Measurements from ENCODE around the gene COG5. TPM values are rescaled to one million over a fixed set of nuclear protein-coding genes. Genes with fewer than 3 reads are reported as not detected.

The COG5 gene
- total RNA-seq, 2 experiments from 2014 or later: 34.1 to 35.5 TPM

GRCh38 chr7:107505997-107506673 is 57.6 kb downstream of the COG5 start:
- ATAC-seq (peak; percentile 61), DNase-seq (peak; percentile 31)
- ChIA-PET POLR2A (no interaction called here), CTCF (no interaction called here)
- Mint-ChIP-seq H3K9me3 (ENCODE audit: low read depth) (no peaks in the 10 kb centered on the region), H3K4me1 (peaks cover 15% of the 10 kb centered on the region), H3K36me3 (ENCODE audit: low read depth) (peaks cover 22% of the 10 kb centered on the region), H3K4me3 (no peak overlapping the region), H3K27me3 (no peaks in the 10 kb centered on the region), H3K27ac (no peak overlapping the region)
- intact Hi-C loops (cut with DNase I, micrococcal nuclease): no loop called here

DNA sequence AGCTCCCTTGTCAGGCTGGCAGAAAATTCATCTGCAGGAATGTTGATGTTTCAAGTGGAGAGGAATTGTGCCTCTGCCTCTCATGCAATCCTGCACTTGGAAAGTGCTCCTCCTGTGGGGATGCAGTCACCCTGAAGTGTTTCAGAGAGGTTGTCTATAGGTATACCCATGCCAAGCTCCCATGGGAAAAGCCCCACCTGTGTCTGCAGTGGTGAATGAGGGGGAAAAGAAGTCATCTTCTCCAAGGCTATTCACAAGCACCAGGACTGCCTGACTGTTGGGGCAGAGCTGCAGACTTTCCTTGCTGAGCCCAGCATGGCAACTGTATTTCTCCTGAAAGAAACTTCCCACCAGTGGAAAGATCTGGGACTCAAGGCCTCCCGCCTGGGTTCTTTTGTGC is 58.4 kb downstream of the COG5 start:
- H3K36me3 Mint-ChIP-seq (ENCODE audit: low read depth): peaks cover 20% of the 10 kb centered on the region
- no peak overlapping the region for H3K4me3 Mint-ChIP-seq
- no peak overlapping the region for H3K27ac Mint-ChIP-seq
- no peaks in the 10 kb centered on the region for H3K27me3 Mint-ChIP-seq
- DNase-seq (no peak), ATAC-seq (no peak)
- H3K9me3 Mint-ChIP-seq (ENCODE audit: low read depth): no peaks in the 10 kb centered on the region
- intact Hi-C loops (cut with DNase I, micrococcal nuclease): no loop called here
- POLR2A ChIA-PET: no interaction called here
- CTCF ChIA-PET: interaction anchor here (1.0 to 1.3 kb wide), 2 partner anchors 10 to 305 kb away, joined by 3 read pairs; no protein-coding TSS in a partner anchor
- peaks cover 15% of the 10 kb centered on the region for H3K4me1 Mint-ChIP-seq

- intact Hi-C loops (cut with DNase I, micrococcal nuclease): loop anchor here in 1 of 2 experiments (5.0 kb wide), 1 partner anchor 356 kb away; no protein-coding TSS in a partner anchor
- DNase-seq (no peak), ATAC-seq (no peak)
- Mint-ChIP-seq H3K4me3 (no peak overlapping the region), H3K36me3 (ENCODE audit: low read depth) (peaks cover 15% of the 10 kb centered on the region), H3K9me3 (ENCODE audit: low read depth) (no peaks in the 10 kb centered on the region), H3K27ac (no peak overlapping the region), H3K27me3 (no peaks in the 10 kb centered on the region), H3K4me1 (peaks cover 15% of the 10 kb centered on the region)
- ChIA-PET CTCF (no interaction called here), POLR2A (no interaction called here)
Observed at GRCh38 chr7:107503687-107504086, 60.0 kb downstream of the COG5 start.

DNA sequence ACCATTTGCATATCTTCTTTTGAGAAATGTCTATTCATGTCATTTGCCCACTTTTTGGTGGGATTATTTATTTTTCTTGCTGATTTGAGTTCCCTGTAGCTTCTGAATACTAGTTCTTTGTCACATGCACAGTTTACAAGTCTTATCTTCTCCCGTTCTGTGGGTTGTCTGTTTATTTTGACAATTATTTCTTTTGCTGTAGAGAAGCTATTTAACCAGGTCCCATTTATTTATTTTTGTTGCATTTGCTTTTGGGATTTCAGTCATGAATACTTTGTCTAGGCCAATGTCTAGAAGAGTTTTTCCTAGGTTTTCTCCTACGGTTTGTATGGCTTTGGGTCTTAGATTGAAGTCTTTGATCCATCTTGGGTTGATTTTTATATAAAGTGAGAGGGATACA is 60.9 kb downstream of the COG5 start:
- H3K9me3 Mint-ChIP-seq (ENCODE audit: low read depth): no peaks in the 10 kb centered on the region
- H3K4me1 Mint-ChIP-seq: peaks cover 12% of the 10 kb centered on the region
- no peak overlapping the region for H3K27ac Mint-ChIP-seq
- ATAC-seq (no peak), DNase-seq (no peak)
- POLR2A ChIA-PET: no interaction called here
- CTCF ChIA-PET: interaction anchor here (1.1 to 1.3 kb wide), 2 partner anchors 39 to 227 kb away, joined by 3 read pairs; no protein-coding TSS in a partner anchor
- no peak overlapping the region for H3K4me3 Mint-ChIP-seq
- H3K27me3 Mint-ChIP-seq: no peaks in the 10 kb centered on the region
- H3K36me3 Mint-ChIP-seq (ENCODE audit: low read depth): peaks cover 11% of the 10 kb centered on the region
- intact Hi-C loops (cut with DNase I, micrococcal nuclease): loop anchor here in 1 of 2 experiments (5.0 kb wide), 1 partner anchor 355 kb away; no protein-coding TSS in a partner anchor

DNA sequence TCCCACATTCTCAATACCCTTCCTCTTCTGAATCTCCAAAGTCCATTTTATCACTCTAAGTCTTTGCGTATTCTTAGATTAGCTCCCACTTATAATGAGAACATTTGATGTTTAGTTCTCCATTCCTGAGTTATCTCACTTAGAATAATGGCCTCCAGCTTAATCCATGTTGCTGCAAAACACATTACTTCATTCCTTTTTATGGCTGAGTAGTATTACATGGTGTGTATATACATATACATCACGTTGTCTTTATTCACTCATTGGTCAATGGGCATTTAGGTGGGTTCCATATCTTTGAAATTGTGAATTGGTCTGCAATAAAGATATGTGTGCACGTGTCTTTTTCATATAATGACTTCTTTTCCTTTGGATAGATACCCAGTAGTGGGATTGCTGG is 61.6 kb downstream of the COG5 start:
- ChIA-PET CTCF (interaction anchor here (1.1 to 1.4 kb wide), 3 partner anchors 38 to 300 kb away, joined by 3 read pairs; no protein-coding TSS in a partner anchor), POLR2A (no interaction called here)
- H3K27me3 Mint-ChIP-seq: no peaks in the 10 kb centered on the region
- H3K4me1 Mint-ChIP-seq: peaks cover 12% of the 10 kb centered on the region
- peaks cover 1% of the 10 kb centered on the region for H3K9me3 Mint-ChIP-seq (ENCODE audit: low read depth)
- DNase-seq (no peak), ATAC-seq (no peak)
- H3K4me3 Mint-ChIP-seq: no peak overlapping the region
- H3K36me3 Mint-ChIP-seq (ENCODE audit: low read depth): peaks cover 9% of the 10 kb centered on the region
- H3K27ac Mint-ChIP-seq: no peak overlapping the region
- intact Hi-C loops (cut with DNase I, micrococcal nuclease): loop anchor here in 1 of 2 experiments (5.0 kb wide), 1 partner anchor 355 kb away; no protein-coding TSS in a partner anchor

DNA sequence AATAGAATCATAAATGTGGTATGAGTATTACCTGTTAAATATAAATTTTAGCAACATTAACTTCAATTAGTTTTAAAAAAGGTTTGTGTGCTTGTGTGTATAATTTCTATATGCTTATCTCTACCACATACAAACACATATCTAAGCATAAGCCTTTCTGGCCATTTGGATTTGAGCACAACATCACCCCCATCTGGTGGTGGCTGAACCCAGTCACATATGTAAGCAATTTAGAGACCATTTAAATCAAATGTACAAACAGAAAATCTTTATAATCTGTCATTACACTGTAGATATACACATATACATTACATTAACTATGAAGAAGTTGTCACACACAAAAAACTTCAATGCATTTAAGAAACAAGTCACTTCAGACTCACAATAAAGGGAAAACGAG is 62.1 kb downstream of the COG5 start:
- H3K36me3 Mint-ChIP-seq (ENCODE audit: low read depth): peaks cover 11% of the 10 kb centered on the region
- DNase-seq (peak; percentile 49), ATAC-seq (no peak)
- H3K4me3 Mint-ChIP-seq: no peak overlapping the region
- ChIA-PET POLR2A (no interaction called here), CTCF (interaction anchor here (0.8 to 1.4 kb wide), 5 partner anchors 9 to 354 kb away, joined by 3 to 8 read pairs (median 3); no protein-coding TSS in a partner anchor)
- peaks cover 3% of the 10 kb centered on the region for H3K9me3 Mint-ChIP-seq (ENCODE audit: low read depth)
- intact Hi-C loops (cut with DNase I, micrococcal nuclease): loop anchor here in 1 of 2 experiments (2.0 to 5.0 kb wide), 2 partner anchors 299 to 354 kb away; no protein-coding TSS in a partner anchor
- peaks cover 11% of the 10 kb centered on the region for H3K4me1 Mint-ChIP-seq
- no peaks in the 10 kb centered on the region for H3K27me3 Mint-ChIP-seq
- H3K27ac Mint-ChIP-seq: no peak overlapping the region

- intact Hi-C loops (cut with DNase I, micrococcal nuclease): loop anchor here in 1 of 2 experiments (2.0 to 5.0 kb wide), 2 partner anchors 297 to 352 kb away; no protein-coding TSS in a partner anchor
- H3K4me1 Mint-ChIP-seq: peaks cover 7% of the 10 kb centered on the region
- ChIA-PET POLR2A (interaction anchor here (0.7 kb wide), 1 partner anchor 52 kb away, joined by 3 read pairs; no protein-coding TSS in a partner anchor), CTCF (no interaction called here)
- no peak overlapping the region for H3K4me3 Mint-ChIP-seq
- H3K27me3 Mint-ChIP-seq: no peaks in the 10 kb centered on the region
- H3K36me3 Mint-ChIP-seq (ENCODE audit: low read depth): peaks cover 8% of the 10 kb centered on the region
- ATAC-seq (no peak), DNase-seq (no peak)
- H3K27ac Mint-ChIP-seq: no peak overlapping the region
- H3K9me3 Mint-ChIP-seq (ENCODE audit: low read depth): peaks cover 3% of the 10 kb centered on the region
Observed at GRCh38 chr7:107499731-107500130, 64.0 kb downstream of the COG5 start.

GRCh38 chr7:107495516-107495915 is 68.2 kb downstream of the COG5 start:
- CTCF ChIA-PET: interaction anchor here (0.6 to 1.4 kb wide), 3 partner anchors 9 to 314 kb away, joined by 3 to 6 read pairs (median 4); no protein-coding TSS in a partner anchor
- Mint-ChIP-seq H3K27ac (no peak overlapping the region), H3K36me3 (ENCODE audit: low read depth) (peaks cover 12% of the 10 kb centered on the region), H3K9me3 (ENCODE audit: low read depth) (peaks cover 3% of the 10 kb centered on the region), H3K27me3 (no peaks in the 10 kb centered on the region), H3K4me3 (no peak overlapping the region), H3K4me1 (peaks cover 7% of the 10 kb centered on the region)
- intact Hi-C loops (cut with DNase I, micrococcal nuclease): no loop called here
- DNase-seq (no peak), ATAC-seq (no peak)
- POLR2A ChIA-PET: no interaction called here

DNA sequence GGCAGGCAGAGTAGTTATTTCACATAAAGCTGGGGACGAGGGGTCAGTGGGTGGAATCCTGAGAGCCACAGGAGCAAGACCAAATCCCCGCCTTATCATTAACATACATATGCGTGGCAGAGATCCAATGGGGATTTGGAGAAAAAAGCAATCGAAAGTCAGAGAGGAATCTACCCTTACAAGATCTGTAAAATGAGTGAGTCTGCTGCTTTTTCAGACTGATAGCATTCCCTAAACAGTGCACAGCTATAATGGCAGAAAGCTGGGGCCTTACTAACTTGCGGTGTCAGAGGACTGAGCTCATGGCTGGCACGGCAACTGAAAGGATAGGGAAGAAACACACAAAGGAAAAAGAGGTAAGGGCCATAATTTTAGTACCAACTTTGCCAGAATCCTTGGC is 68.8 kb downstream of the COG5 start:
- Mint-ChIP-seq H3K4me1 (peaks cover 9% of the 10 kb centered on the region), H3K27me3 (no peaks in the 10 kb centered on the region), H3K36me3 (ENCODE audit: low read depth) (peaks cover 12% of the 10 kb centered on the region), H3K4me3 (no peak overlapping the region), H3K27ac (no peak overlapping the region), H3K9me3 (ENCODE audit: low read depth) (peaks cover 3% of the 10 kb centered on the region)
- POLR2A ChIA-PET: no interaction called here
- CTCF ChIA-PET: interaction anchor here (1.4 kb wide), 1 partner anchor 10 kb away, joined by 3 read pairs; no protein-coding TSS in a partner anchor
- DNase-seq (no peak), ATAC-seq (no peak)
- intact Hi-C loops (cut with DNase I, micrococcal nuclease): no loop called here

DNA sequence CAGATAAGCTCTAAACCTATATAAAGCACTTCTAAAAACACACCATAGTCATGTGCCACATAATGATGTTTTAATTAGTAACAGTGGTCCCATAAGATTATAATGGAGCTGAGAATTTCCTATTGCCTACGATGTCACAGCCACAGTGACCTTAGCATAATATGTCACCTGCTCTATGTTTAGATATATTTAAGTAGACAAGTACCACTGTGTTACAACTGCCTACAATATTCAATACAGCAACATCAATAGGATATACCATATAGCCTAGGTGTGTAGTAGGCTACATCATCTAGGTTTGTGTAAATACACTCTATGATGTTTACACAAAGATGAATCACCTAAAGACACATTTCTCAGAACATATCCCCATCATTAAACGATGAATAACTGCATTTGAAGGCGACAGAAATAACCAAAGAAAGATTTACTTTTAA is 69.4 kb downstream of the COG5 start:
- H3K9me3 Mint-ChIP-seq (ENCODE audit: low read depth): peaks cover 3% of the 10 kb centered on the region
- ChIA-PET CTCF (interaction anchor here (1.0 to 1.3 kb wide), 2 partner anchors 10 to 30 kb away, joined by 3 to 4 read pairs; no protein-coding TSS in a partner anchor), POLR2A (no interaction called here)
- H3K27ac Mint-ChIP-seq: no peak overlapping the region
- H3K4me3 Mint-ChIP-seq: no peak overlapping the region
- intact Hi-C loops (cut with DNase I, micrococcal nuclease): no loop called here
- H3K4me1 Mint-ChIP-seq: peaks cover 9% of the 10 kb centered on the region
- H3K27me3 Mint-ChIP-seq: no peaks in the 10 kb centered on the region
- peaks cover 14% of the 10 kb centered on the region for H3K36me3 Mint-ChIP-seq (ENCODE audit: low read depth)
- ATAC-seq (no peak), DNase-seq (no peak)

DNA sequence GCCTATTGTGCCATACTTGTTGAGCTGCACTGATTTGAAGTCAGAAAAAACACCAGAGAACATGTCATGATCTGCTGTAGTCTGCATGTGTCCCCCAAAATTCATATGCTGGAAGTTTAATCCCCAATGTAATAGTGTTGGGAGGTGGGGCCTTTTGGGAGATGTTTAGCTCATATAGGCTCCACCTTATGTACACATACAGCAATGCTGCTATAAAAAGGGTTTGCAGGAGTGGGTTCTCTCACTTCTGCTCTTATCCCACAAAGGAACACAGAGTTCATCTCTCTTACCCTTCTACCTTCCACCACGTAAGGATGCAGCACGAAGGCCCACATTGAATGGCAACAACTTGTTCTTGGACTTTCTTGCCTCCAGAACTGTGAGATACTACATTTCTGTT is 70.8 kb downstream of the COG5 start:
- H3K9me3 Mint-ChIP-seq (ENCODE audit: low read depth): peaks cover 3% of the 10 kb centered on the region
- H3K4me3 Mint-ChIP-seq: no peak overlapping the region
- DNase-seq (no peak), ATAC-seq (no peak)
- peaks cover 9% of the 10 kb centered on the region for H3K4me1 Mint-ChIP-seq
- CTCF ChIA-PET: interaction anchor here (1.2 to 1.5 kb wide), 2 partner anchors 8 to 26 kb away, joined by 3 read pairs; no protein-coding TSS in a partner anchor
- no peak overlapping the region for H3K27ac Mint-ChIP-seq
- intact Hi-C loops (cut with DNase I, micrococcal nuclease): no loop called here
- H3K27me3 Mint-ChIP-seq: no peaks in the 10 kb centered on the region
- POLR2A ChIA-PET: no interaction called here
- H3K36me3 Mint-ChIP-seq (ENCODE audit: low read depth): peaks cover 15% of the 10 kb centered on the region

GRCh38 chr7:107486041-107486440 is 77.7 kb downstream of the COG5 start:
- CTCF ChIA-PET: no interaction called here
- no peak for DNase-seq
- no peaks in the 10 kb centered on the region for H3K27me3 Mint-ChIP-seq
- peaks cover 2% of the 10 kb centered on the region for H3K9me3 Mint-ChIP-seq (ENCODE audit: low read depth)
- POLR2A ChIA-PET: no interaction called here
- H3K4me1 Mint-ChIP-seq: peaks cover 14% of the 10 kb centered on the region
- H3K4me3 Mint-ChIP-seq: no peak overlapping the region
- no peak overlapping the region for H3K27ac Mint-ChIP-seq
- peaks cover 15% of the 10 kb centered on the region for H3K36me3 Mint-ChIP-seq (ENCODE audit: low read depth)
- intact Hi-C loops (cut with DNase I, micrococcal nuclease): no loop called here
- peak; percentile 49 for ATAC-seq
